HCT116 (cell line): ENCODE results near the gene VWA7. TPM values are rescaled to one million over a fixed set of nuclear protein-coding genes. Genes with fewer than 3 reads are reported as not detected.

Experiments
- ATAC-seq: fragments of 200-7000 bp; cut with Tn5 transposase; 2 replicates; pipeline ENCODE4 v1.9.1; 2020; ENCODE audit warnings: mild to moderate bottlenecking, moderate library complexity
- BruUV-seq: library from RNA; stranded (reverse); fragments of 400-500 nt; replicated peaks from 2 replicates; lab custom pipeline; 2021; lab: Mats Ljungman, UMichigan
- CTCF ChIA-PET: fragments of 300-600 bp; sonication (Branson Sonifier 250); formaldehyde crosslinking; loops from one replicate; lab custom pipeline; 2021; ENCODE audit warnings: antibody characterized with exemption; lab: Charles Lee
- POLR2A ChIA-PET: fragments of 300-600, 350-600 bp; sonication (Branson Sonifier 250); formaldehyde crosslinking; loops from one replicate; lab custom pipeline; 2021; ENCODE audit warnings: antibody characterized with exemption; lab: Charles Lee
- RAD21 ChIA-PET, 2 experiments: fragments of 300-600 bp; sonication (Branson Sonifier 250); formaldehyde crosslinking; loops; one replicate each; lab custom pipeline; 2023; ENCODE audit warnings: low total read pairs in 2 of 2; ENCODE audit not compliant: uncharacterized antibody in 2 of 2, unreplicated experiment in 2 of 2, low non-redundant PET in 1 of 2; lab: Charles Lee
- DNase-seq: peaks from one replicate; pipeline ENCODE4 v3.0.0-alpha.2; 2010; ENCODE audit warnings: low read depth, low spot score
- H2AFZ ChIP-seq: fragments of 200-600 bp; shearing (Covaris generic), sonication (generic); 2 replicates; pipeline ENCODE4 v1.6.1; 2017; ENCODE audit warnings: low read depth, mixed run types, mixed read lengths, antibody characterized with exemption, low read length; ENCODE audit not compliant: poor library complexity, severe bottlenecking
- H3K27ac ChIP-seq: 2 replicates; pipeline ENCODE4 v1.5.1; 2012; ENCODE audit warnings: low read depth, low read length
- H3K27me3 ChIP-seq: fragments of 200-600 bp; sonication (generic); 2 replicates; pipeline ENCODE4 v1.6.1; 2016; ENCODE audit warnings: mixed run types, low read length, mixed read lengths; ENCODE audit not compliant: insufficient read depth
- H3K36me3 ChIP-seq, 2 experiments: fragments of 200-500 bp in 1 of 2; fragments of 200-600 bp in 1 of 2; sonication (Bioruptor generic) in 1 of 2; sonication (generic) in 1 of 2; 2 replicates each; pipeline versions ENCODE4 v1.5.1 to v1.6.1; 2014 to 2016; ENCODE audit warnings: low read length in 2 of 2, inconsistent platforms in 1 of 2, mixed read lengths in 1 of 2, mixed run types in 1 of 2; ENCODE audit not compliant: insufficient read depth in 2 of 2, control insufficient read depth in 1 of 2
- H3K4me1 ChIP-seq, 2 experiments: fragments of 200-600 bp in 1 of 2; sonication (generic) in 1 of 2; 2 replicates each; pipeline versions ENCODE4 v1.5.1 to v1.6.1; 2012 to 2017; ENCODE audit warnings: low read length in 2 of 2, inconsistent platforms in 1 of 2, mild to moderate bottlenecking in 1 of 2, mixed read lengths in 1 of 2, mixed run types in 1 of 2, moderate library complexity in 1 of 2; ENCODE audit not compliant: insufficient read depth in 2 of 2, control insufficient read depth in 1 of 2
- H3K4me2 ChIP-seq: fragments of 200-600 bp; sonication (generic); 2 replicates; pipeline ENCODE4 v1.6.1; 2017; ENCODE audit warnings: mixed run types, low read length, mixed read lengths
- H3K4me3 ChIP-seq, 2 experiments: fragments of 200-600 bp in 1 of 2; sonication (generic) in 1 of 2; replicated peaks in 1 of 2; 2 replicates each; pipeline ENCODE4 v1.5.1; 2011 to 2016; ENCODE audit warnings: low read length in 2 of 2, control low read depth in 1 of 2, low read depth in 1 of 2, mild to moderate bottlenecking in 1 of 2, mixed read lengths in 1 of 2, mixed run types in 1 of 2
- H3K79me2 ChIP-seq: fragments of 200-600 bp; sonication (generic); 2 replicates; pipeline ENCODE4 v1.6.1; 2017; ENCODE audit warnings: mild to moderate bottlenecking, mixed run types, low read length, moderate library complexity, mixed read lengths; ENCODE audit not compliant: insufficient read depth
- H3K9ac ChIP-seq: fragments of 200-600 bp; sonication (generic); 2 replicates; pipeline ENCODE4 v1.6.1; 2016; ENCODE audit warnings: low read length, mixed read lengths
- H3K9me2 ChIP-seq: fragments of 200-600 bp; sonication (generic), shearing (Covaris generic); 2 replicates; pipeline ENCODE4 v1.6.1; 2017; ENCODE audit warnings: mixed run types, mild to moderate bottlenecking, moderate library complexity; ENCODE audit not compliant: insufficient read depth
- H3K9me3 ChIP-seq, 2 experiments: fragments of 200-500 bp in 1 of 2; fragments of 200-600 bp in 1 of 2; sonication (Bioruptor generic) in 1 of 2; sonication (generic) in 1 of 2; 2 replicates each; pipeline ENCODE4 v1.6.1; 2014 to 2017; ENCODE audit warnings: low read length in 2 of 2, mixed read lengths in 2 of 2, inconsistent platforms in 1 of 2, low read depth in 1 of 2, mild to moderate bottlenecking in 1 of 2, mixed run types in 1 of 2, moderate library complexity in 1 of 2; ENCODE audit not compliant: control insufficient read depth in 1 of 2, insufficient read depth in 1 of 2
- H4K20me1 ChIP-seq: fragments of 200-600 bp; sonication (generic), shearing (Covaris generic); 2 replicates; pipeline ENCODE4 v1.6.1; 2017; ENCODE audit warnings: mixed run types, mild to moderate bottlenecking, moderate library complexity; ENCODE audit not compliant: insufficient read depth
- CEBPB ChIP-seq: IDR thresholded peaks from 2 replicates; pipeline ENCODE4 v1.6.1; 2012; ENCODE audit warnings: low read depth
- YY1 ChIP-seq: IDR thresholded peaks from 2 replicates; pipeline ENCODE4 v1.6.1; 2011; ENCODE audit warnings: low read length, low read depth, moderate library complexity, mild to moderate bottlenecking; ENCODE audit not compliant: insufficient replicate concordance; ENCODE audit errors: extremely low read depth
- ZFX ChIP-seq: fragments of 450-650 bp; IDR thresholded peaks from 2 replicates; pipeline ENCODE4 v1.6.1; 2017
- ZNF274 ChIP-seq: fragments of 200-500 bp; sonication (Bioruptor generic); IDR thresholded peaks from 2 replicates; pipeline ENCODE4 v1.6.1; 2014; ENCODE audit warnings: mild to moderate bottlenecking, low read depth, low read length, inconsistent platforms
- intact Hi-C: fragments of 100-400 bp; cut with micrococcal nuclease; formaldehyde crosslinking; loops from 2 replicates; pipeline ENCODE4 v1.10.0; 2022
- total RNA-seq: library from RNA; stranded (reverse); gene quantifications from one replicate; pipeline ENCODE4 v1.2.1, GENCODE V29; 2021; ENCODE audit not compliant: unreplicated experiment
- TF ChIP-seq, protein P1 (sequence below): IDR thresholded peaks from 2 replicates; pipeline ENCODE4 v1.6.1; 2012
- TF ChIP-seq, protein P2 (sequence below): IDR thresholded peaks from 2 replicates; pipeline ENCODE4 v1.6.1; 2011; ENCODE audit warnings: mild to moderate bottlenecking, low read length, moderate library complexity; ENCODE audit not compliant: insufficient replicate concordance; ENCODE audit errors: extremely low read depth

VWA7 gene
- total RNA-seq, 1 experiment from 2014 or later, result 14.6 TPM

DNA sequence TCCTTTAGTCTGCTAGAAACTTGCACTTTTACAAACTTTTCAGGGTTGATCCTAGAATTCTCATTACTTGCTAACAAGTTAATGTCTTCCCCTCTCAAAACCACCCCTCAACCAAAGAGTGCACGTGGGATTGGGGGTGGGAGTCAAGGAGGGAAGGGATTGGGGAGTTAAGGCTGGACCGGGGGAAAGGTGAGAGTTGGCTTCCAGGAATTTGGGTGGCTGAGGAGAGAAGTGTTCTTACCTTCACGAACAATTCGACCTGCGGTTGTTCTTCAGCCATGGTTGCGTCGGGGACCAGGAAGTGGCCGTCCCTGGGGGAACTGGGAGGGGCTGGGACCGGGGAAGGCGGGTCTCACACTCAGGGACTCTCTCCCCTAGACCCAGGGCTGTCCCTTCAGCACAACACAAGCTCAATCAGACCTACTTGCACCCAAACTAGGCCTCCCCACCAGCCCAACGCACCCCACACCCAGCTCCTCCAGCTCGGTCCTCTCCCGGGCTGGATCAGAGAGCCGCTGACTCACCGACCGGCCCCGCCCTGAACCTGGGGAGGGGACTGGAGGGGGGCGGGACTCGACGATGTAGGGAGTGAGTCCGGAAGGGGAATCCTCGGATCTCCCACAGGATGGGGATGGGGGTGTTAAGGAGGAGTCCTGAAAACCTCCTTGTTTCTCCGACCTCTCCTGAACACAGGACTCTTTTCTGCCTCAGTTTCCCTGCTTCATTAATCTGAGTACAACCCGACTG is 40.9 kb downstream of the VWA7 start, which contains the start of gene CLIC1 (continued):
- TF ChIP-seq ZFX (no peak), ZNF274 (no peak)

DNA sequence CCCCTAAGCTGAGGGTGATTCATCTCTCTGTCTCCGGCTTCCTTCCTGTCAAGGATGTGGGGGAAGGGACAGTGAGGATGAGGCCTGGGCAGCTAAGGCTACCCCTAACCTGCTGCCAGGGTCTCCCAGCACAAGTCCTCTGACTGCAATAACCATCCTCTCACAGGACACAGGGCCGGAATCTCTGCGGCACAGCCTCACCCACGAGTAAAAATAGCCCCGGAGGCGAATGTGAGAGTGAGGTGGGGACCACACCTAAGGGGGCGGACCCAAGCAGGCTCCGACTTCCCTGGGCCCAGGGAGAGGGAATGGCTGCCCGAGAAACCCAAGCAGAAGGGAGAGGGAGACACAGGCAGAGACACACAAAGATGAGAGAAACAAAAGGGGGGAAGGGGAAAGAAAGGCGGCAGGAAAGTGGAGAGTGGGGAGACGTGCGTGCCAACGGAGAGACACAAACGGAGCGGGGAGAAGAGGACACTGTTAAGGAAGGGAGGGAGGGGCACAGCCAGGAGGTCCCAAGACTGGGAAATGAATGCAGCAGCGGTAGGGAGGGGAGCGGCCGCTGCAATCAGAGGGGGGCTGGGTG is 42.2 kb downstream of the VWA7 start:
- CTCF ChIA-PET, result no interaction called here
- POLR2A ChIA-PET, result interaction anchor here (0.7 to 1.8 kb wide), 3 partner anchors 40 to 105 kb away, joined by 4 to 10 read pairs (median 4); partner anchors contain the start of gene HSPA1B
- RAD21 ChIA-PET, result interaction anchor here (0.6 to 1.1 kb wide), 2 partner anchors 40 to 54 kb away, joined by 3 to 4 read pairs; no protein-coding TSS in a partner anchor
- Histone ChIP-seq H4K20me1 (no peaks in the 10 kb centered on the region; the same call in 1 of the 2 replicates), H3K9me3 (no peaks in the 10 kb centered on the region), H3K9ac (peak overlapping the region; percentile 82), H3K27me3 (no peaks in the 10 kb centered on the region), H3K9me2 (no peaks in the 10 kb centered on the region), H3K27ac (peak overlapping the region; percentile 95), H3K4me3 (peak overlapping the region; percentile 74 to 91), H2AFZ (no peak overlapping the region), H3K36me3 (peaks cover 25 to 31% of the 10 kb centered on the region in 2 experiments), H3K79me2 (peaks cover 47% of the 10 kb centered on the region), H3K4me1 (peaks cover 38 to 57% of the 10 kb centered on the region in 2 experiments), H3K4me2 (peak overlapping the region; percentile 83)
- TF ChIP-seq, protein P1, sequence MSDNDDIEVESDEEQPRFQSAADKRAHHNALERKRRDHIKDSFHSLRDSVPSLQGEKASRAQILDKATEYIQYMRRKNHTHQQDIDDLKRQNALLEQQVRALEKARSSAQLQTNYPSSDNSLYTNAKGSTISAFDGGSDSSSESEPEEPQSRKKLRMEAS, result no peak
- no peak for TF ChIP-seq CEBPB
- TF ChIP-seq ZFX, result no peak
- peak; percentile 14 for TF ChIP-seq YY1
- TF ChIP-seq, protein P2, sequence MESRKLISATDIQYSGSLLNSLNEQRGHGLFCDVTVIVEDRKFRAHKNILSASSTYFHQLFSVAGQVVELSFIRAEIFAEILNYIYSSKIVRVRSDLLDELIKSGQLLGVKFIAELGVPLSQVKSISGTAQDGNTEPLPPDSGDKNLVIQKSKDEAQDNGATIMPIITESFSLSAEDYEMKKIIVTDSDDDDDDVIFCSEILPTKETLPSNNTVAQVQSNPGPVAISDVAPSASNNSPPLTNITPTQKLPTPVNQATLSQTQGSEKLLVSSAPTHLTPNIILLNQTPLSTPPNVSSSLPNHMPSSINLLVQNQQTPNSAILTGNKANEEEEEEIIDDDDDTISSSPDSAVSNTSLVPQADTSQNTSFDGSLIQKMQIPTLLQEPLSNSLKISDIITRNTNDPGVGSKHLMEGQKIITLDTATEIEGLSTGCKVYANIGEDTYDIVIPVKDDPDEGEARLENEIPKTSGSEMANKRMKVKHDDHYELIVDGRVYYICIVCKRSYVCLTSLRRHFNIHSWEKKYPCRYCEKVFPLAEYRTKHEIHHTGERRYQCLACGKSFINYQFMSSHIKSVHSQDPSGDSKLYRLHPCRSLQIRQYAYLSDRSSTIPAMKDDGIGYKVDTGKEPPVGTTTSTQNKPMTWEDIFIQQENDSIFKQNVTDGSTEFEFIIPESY, result no peak
- intact Hi-C loops, result loop anchor here (5.0 kb wide), 2 partner anchors 68 to 97 kb away; partner anchors contain the start of genes CSNK2B and LY6G5B
- BruUV-seq, result no TSS peak
- ATAC-seq (peak; percentile 19; the same call in 1 of the 2 replicates), DNase-seq (no peak)
